ENCODE data around the gene MTRF1L. TPM values are rescaled to one million over a fixed set of nuclear protein-coding genes. Genes with fewer than 3 reads are reported as not detected.

Gene MTRF1L
- total RNA-seq, 1 donor from 2014 or later: 21.3 TPM

DNA sequence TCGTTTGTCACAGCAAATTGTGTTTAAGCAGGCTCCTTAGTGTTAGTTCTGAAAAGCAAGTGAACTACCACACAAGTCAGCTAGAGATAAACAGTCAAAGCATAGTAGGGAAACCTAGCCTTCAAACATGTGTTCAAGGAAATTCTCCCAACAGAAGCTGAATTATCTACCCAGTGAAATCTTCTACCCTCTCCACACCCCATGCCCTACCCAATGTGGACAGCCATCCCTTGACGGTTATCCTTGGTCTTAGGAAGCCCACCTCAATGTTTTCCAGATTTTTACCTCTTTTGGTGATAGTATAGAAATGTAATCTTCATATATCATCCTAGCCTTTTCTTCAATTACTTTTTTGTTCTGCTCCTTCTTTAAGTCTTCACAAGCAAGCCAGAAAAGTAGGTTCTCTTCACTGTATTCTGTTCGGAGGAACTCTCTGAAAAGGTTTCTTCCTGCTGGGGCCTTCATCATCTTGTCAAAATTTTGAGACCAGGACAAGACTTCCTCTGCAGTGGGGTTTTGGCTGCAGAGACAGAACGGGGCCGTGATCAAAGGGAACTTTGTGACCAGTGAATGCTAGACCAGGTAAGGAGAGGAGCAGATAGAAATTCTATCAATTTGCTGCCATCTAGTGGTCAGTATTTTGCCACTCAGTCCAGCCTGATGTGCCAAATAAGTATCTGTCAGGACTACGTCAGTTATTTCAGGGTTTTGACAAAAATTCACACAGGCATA lies 21.6 kb upstream of the MTRF1L start:
- POLR2A ChIA-PET: no interaction called here
- DNase-seq (peak; percentile 17), ATAC-seq (ENCODE audit: low read depth) (peak; percentile 78)
- intact Hi-C loops (cut with micrococcal nuclease): loop anchor here (1.0 to 5.0 kb wide), 5 partner anchors 21 to 277 kb away; partner anchors contain the start of gene FBXO5
- Mint-ChIP-seq H3K36me3 (ENCODE audit: low read depth) (no peaks in the 10 kb centered on the region), H3K27ac (no peak overlapping the region), H3K27me3 (peaks cover 16% of the 10 kb centered on the region), H3K4me3 (no peak overlapping the region), H3K9me3 (no peaks in the 10 kb centered on the region), H3K4me1 (peaks cover 2% of the 10 kb centered on the region)
- TF ChIP-seq, protein P1, sequence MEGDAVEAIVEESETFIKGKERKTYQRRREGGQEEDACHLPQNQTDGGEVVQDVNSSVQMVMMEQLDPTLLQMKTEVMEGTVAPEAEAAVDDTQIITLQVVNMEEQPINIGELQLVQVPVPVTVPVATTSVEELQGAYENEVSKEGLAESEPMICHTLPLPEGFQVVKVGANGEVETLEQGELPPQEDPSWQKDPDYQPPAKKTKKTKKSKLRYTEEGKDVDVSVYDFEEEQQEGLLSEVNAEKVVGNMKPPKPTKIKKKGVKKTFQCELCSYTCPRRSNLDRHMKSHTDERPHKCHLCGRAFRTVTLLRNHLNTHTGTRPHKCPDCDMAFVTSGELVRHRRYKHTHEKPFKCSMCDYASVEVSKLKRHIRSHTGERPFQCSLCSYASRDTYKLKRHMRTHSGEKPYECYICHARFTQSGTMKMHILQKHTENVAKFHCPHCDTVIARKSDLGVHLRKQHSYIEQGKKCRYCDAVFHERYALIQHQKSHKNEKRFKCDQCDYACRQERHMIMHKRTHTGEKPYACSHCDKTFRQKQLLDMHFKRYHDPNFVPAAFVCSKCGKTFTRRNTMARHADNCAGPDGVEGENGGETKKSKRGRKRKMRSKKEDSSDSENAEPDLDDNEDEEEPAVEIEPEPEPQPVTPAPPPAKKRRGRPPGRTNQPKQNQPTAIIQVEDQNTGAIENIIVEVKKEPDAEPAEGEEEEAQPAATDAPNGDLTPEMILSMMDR (IDR thresholded peaks at IDR 0.05): no peak
- CTCF ChIA-PET: interaction anchor here (0.7 to 3.7 kb wide), 5 partner anchors 10 to 161 kb away, joined by 3 to 30 read pairs (median 4); no protein-coding TSS in a partner anchor

DNA sequence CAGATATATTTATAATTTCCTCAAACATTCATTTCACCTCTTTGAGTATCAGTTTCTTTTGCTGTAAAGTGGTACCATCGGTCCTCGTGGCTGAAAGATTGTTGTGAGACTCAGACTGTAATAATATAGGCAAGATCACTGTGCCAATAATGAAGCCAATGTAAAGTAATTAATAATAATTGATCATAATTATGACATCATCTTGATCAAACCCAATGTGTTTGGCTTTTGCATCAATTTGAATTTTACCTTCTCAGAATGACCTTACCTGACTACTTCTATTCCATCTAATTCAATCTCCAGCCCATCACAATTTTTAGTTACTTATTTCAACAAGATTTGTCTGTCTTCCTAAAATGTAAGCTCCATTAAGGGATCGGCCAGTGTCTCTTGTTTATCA lies 15.8 kb upstream of the MTRF1L start:
- TF ChIP-seq, protein P1 (IDR thresholded peaks at IDR 0.05): no peak
- H3K4me3 Mint-ChIP-seq: no peak overlapping the region
- CTCF ChIA-PET: no interaction called here
- ATAC-seq (ENCODE audit: low read depth): no peak
- peaks cover 14% of the 10 kb centered on the region for H3K27me3 Mint-ChIP-seq
- POLR2A ChIA-PET: no interaction called here
- DNase-seq: no peak
- H3K36me3 Mint-ChIP-seq (ENCODE audit: low read depth): no peaks in the 10 kb centered on the region
- H3K27ac Mint-ChIP-seq: no peak overlapping the region
- no peaks in the 10 kb centered on the region for H3K4me1 Mint-ChIP-seq
- intact Hi-C loops (cut with micrococcal nuclease): no loop called here
- no peaks in the 10 kb centered on the region for H3K9me3 Mint-ChIP-seq

DNA sequence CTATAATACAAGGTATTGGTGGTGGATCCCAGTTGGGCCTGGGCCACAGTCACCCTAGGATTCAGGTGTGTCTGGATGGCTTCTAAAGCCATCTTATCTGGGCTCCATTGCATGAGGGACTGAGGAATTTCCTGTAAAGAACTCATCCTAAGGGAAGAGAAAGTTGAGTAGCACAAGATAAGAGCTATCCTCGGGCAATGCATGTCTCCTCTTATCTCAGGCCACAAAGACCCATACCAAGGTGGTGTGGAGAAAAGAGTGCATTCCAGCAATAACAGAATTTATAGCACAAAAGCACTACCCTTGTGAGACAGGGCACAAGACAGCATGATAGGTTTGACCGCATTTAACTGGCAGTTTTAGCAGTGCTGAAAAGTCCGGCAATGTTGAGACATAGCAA lies 14.3 kb upstream of the MTRF1L start:
- no peak overlapping the region for H3K27ac Mint-ChIP-seq
- no peaks in the 10 kb centered on the region for H3K36me3 Mint-ChIP-seq (ENCODE audit: low read depth)
- no peaks in the 10 kb centered on the region for H3K9me3 Mint-ChIP-seq
- no peak overlapping the region for H3K4me3 Mint-ChIP-seq
- CTCF ChIA-PET: no interaction called here
- no peaks in the 10 kb centered on the region for H3K4me1 Mint-ChIP-seq
- no peak for DNase-seq
- POLR2A ChIA-PET: no interaction called here
- peaks cover 14% of the 10 kb centered on the region for H3K27me3 Mint-ChIP-seq
- intact Hi-C loops (cut with micrococcal nuclease): no loop called here
- TF ChIP-seq, protein P1 (IDR thresholded peaks at IDR 0.05): no peak
- ATAC-seq (ENCODE audit: low read depth): no peak

DNA sequence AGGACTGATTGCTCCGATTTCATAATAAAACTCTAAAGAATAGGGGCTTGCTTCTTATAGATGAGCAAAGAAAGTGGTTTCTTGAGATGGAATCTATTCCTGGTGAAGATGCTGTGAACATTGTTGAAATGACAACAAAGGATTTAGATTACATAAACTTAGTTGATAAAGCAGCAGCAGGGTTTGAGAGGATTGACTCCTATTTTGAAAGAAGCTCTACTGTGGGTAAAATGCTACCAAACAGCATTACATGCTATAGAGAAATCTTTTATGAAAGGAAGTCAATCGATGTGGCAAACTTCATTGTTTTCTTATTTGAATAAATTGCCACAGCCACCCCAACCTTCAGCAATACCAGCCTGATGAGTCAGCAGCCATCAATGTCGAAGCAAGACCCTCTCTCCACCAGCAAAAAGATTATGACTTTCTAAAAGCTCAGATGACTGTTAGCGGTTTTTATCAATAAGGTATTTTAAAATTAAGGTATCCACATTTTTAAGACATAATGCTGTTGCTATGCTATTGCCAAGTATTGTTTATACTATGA lies 12.7 kb upstream of the MTRF1L start:
- no peaks in the 10 kb centered on the region for H3K4me1 Mint-ChIP-seq
- no peak overlapping the region for H3K4me3 Mint-ChIP-seq
- intact Hi-C loops (cut with micrococcal nuclease): no loop called here
- POLR2A ChIA-PET: no interaction called here
- DNase-seq (no peak), ATAC-seq (ENCODE audit: low read depth) (no peak)
- H3K36me3 Mint-ChIP-seq (ENCODE audit: low read depth): no peaks in the 10 kb centered on the region
- H3K27me3 Mint-ChIP-seq: peaks cover 11% of the 10 kb centered on the region
- H3K9me3 Mint-ChIP-seq: no peaks in the 10 kb centered on the region
- CTCF ChIA-PET: no interaction called here
- TF ChIP-seq, protein P1 (IDR thresholded peaks at IDR 0.05): no peak
- no peak overlapping the region for H3K27ac Mint-ChIP-seq

DNA sequence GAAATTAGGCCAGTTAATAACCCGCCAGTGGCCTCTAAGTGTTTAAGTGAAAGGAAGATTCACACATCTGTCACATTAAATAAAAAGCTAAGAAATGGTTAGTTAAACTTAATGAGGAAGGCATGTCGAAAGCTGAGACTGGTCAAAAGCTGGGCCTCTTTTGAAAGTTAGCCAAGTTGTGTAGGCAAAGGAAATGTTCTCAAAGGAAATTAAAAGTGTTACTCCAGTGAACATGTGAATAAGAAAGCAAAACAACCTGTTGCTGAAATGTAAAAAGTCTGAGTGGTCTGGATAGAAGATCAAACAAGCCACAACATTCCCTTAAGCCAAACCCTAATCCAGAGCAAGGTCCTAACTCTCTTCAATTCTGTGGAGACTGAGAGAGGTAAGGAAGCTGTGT lies 10.9 kb upstream of the MTRF1L start:
- no peaks in the 10 kb centered on the region for H3K4me1 Mint-ChIP-seq
- no peak overlapping the region for H3K27ac Mint-ChIP-seq
- CTCF ChIA-PET: interaction anchor here (0.9 kb wide), 1 partner anchor 10 kb away, joined by 3 read pairs; no protein-coding TSS in a partner anchor
- H3K9me3 Mint-ChIP-seq: no peaks in the 10 kb centered on the region
- no peak overlapping the region for H3K4me3 Mint-ChIP-seq
- ATAC-seq (ENCODE audit: low read depth) (no peak), DNase-seq (no peak)
- POLR2A ChIA-PET: no interaction called here
- peaks cover 11% of the 10 kb centered on the region for H3K27me3 Mint-ChIP-seq
- TF ChIP-seq, protein P1 (IDR thresholded peaks at IDR 0.05): no peak
- intact Hi-C loops (cut with micrococcal nuclease): no loop called here
- H3K36me3 Mint-ChIP-seq (ENCODE audit: low read depth): no peaks in the 10 kb centered on the region

Data from activated B cell treated with CpG ODN at 0.5 μM for 24 hours (primary cell).